ENCODE results near the gene PARP15.

GRCh38 chr3:122581622-122582021 lies 4.2 kb downstream of the PARP15 start:
- no peak for TF ChIP-seq POLR2AphosphoS5 (IDR thresholded peaks at IDR 0.05)
- no peak for TF ChIP-seq CTCF (IDR thresholded peaks at IDR 0.05)
- no peak for TF ChIP-seq EP300 (IDR thresholded peaks at IDR 0.05)

All from esophagus muscularis mucosa (tissue), 4 donors.